IPS DF 19.7 (cell line): ENCODE data around the gene RASGRP4.

ENCODE experiments used
- DNase-seq: peaks from one replicate; pipeline ENCODE4 v3.0.0-alpha.2; 2013; ENCODE audit warnings: low read depth, low spot score

The RASGRP4 gene

DNA sequence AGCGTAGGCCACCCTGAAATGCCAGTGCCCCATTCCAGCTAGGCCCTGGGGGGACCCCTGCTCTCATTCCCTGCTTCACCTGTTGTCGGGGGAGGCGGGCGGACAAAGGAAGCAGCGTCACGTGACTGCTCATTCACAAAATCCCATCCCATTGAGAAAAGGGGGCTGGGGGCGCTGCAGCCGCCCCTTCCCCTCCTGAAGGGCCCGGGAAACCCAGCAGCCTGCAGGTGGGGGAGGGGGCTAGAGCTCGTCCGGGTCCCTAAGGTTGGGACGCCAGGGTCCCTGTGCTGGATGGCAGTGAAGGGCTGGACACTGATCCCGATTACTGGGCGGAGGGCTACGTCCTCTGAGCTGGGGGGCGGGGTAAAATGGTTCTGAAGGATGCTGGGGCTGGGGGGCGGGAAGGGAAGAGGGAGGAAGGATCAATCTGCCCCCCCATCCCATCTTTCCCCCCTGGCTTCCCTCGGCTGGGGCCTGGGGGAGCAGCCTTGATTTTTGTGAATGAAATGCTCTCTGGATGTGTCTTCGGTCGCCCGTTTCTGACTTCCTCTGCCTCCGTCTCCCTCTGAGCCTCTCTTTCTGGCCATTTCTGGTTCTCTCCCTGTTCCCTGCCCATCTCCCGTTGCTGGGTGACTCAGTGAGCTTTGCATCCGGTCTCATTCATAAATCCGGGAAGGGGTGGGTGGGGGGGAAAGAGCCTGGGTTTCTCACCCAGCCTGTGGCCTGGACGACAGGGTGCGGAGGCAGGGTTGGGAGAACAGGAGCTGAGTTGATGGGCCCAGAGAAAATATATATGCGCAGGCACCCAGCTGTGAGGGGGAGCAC lies 36.7 kb downstream of the RASGRP4 start:
- no peak for DNase-seq

DNA sequence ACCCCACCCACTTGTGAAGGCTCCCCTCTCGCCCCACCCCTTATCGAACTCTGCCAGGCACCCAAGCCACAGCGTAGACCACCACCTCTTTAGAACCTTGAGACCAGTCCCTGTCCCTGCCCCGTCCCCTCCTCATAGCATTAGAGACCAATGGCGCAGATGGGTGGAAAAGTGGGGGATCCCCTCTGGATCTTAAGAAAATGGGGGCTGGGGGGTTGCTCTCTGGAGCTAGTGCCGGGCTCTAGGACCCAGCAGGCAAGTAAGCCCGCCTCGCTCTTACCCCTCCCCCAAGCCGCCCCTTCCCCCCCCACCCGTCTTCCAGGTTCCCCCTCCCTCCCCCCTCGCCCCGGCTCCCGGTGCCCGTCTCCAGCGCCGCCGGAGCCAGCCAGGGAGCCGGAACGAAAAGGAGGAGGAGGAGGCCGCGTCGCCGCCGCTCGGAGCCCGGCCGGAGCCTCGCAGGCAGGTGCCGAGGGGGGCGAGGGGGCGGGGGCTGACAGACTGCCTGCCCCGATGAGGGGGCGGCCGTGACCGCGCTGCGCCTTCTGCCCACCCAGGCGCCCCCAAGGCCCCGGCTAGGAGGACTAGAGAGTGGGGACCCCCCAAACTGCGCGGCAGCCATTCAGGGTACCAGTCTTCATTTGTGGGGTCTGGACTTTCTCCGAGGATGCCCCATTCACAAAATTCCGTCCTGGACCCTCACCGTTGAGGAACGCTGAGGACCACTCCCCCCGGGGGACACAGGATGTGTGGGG lies 37.5 kb downstream of the RASGRP4 start, which contains the start of gene SPRED3:
TSS of gene SPRED3 (plus strand) at position 349 of the 752 bp plus-strand sequence. CDS start 1,606 bp downstream, outside the sequence.
- no peak for DNase-seq

DNA sequence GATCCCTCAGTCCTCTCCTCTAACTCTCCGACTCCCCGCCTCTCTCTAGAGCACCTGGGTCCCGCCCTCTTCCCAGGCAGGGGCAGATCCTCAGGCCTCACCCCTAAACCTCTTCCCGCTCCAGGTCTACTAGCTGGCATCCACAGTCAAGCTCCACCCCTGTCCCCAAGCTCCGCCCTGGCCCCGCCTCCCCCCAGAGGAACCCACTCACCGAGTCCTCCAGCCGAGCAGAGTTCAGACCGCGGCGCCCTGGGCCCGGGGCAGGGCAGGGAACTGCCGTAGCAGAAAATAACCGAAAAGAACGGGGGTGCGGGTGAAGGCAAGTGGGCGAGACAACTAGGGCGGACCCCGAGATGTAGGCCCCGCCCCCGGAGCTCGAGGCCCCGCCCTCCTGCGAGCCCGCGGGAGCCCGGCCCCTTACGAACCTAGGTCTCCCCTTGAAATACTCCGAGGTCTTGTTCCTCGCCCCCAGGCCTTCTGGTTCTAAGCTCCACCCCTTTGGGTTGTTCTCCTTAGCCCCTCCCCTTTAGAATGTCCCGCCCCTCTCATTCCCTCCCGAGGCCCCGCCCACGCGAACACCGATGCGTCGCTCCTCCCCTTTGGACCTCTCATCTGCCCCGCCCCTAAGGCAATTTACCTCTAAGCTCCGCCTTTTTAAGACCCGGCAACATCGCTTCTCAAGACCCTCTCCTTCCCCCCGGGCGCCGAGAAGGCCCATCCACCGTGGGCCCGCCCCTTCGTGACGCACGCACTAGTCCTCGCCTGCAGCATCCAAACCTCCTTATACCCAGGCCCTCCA lies 38.3 kb downstream of the RASGRP4 start, which contains the start of gene GGN:
TSS of gene GGN (minus strand) at position 485 of the 799 bp plus-strand sequence. CDS start 773 bp downstream, outside the sequence.
- DNase-seq = peak; percentile 80

DNA sequence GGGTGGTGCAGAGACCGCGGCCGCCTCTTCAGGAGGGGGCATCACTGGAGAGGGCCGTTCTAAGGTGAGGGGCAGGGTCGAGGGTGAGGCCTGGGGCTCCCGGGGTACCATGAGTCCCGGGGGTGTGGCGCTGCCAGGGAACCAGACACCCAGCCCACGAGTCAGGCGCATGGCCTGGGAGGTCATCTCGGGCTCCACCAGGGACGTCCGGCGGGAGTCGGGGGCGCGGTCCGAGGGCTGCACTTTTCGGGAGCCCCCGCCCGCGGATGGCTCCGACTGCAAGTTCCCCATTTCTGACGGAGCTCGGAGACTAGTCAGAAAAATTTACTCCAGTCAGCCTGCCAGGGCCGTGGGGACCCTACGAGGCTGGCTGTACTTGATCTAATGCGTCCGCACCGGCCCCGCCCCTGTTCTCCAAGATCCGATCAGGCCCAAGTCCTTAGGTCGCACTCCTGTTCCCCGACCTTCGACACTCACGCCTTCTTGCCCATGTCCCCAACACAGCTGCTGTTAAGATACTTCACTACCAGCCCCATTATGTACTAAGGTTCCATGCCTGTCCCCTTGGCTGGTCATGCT lies 39.0 kb downstream of the RASGRP4 start:
- DNase-seq = no peak

DNA sequence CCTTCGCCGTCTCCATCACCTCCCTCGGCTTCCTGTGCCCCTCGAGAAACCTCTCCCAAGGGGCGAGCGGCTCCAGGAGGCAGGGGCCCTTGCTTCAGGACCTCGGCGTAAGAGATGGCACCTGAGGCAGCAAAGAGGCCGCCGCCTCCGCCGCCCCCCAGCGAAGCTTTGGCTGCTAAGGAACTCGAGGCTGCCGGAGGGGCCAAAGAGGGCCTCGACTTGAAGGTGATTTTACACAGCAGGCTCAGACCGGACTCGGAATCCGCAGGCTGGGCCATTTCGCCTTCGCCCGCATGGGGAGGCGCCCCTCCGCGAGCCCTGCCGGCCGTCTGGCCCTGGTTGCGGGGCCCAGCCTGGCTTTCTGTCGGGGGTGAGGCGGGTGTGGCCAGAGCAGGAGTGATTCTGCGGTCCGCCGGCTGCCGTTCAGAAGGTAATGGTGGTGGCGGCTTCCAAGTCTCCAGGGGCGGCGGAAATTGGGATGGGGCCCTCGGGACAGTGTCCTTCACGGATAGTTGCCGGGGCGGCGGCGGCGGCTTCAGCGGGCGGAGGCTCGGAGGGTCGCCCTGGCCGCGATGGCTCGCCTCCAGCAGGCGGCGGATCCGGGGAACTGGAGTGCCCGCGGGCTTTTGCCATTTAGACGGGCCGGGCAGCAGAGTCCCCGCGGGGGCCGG lies 39.6 kb downstream of the RASGRP4 start:
- DNase-seq = no peak

DNA sequence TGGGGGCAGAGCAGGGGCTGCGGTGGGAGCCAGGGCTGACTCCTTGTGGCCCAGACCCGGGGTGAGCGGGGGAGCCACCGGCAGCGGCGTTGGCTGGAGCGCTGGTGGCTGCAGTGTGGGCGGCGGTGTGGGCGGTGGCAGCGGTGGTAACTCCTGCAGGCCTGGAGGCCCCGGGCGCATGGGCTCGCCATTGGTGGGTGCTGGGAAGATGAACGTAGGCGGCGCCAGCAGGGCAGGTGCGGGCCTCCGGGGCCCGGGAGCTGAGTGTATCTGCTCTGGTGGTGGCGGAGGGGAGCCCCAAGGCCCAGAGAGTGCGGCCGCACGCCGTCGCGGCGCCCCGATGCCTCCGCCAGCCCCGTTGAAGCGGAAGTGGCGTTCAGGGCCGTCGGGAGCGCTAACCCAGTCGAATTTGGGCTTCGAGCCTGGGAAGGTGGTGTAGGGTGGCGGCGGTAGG lies 40.2 kb downstream of the RASGRP4 start:
- DNase-seq = no peak

DNA sequence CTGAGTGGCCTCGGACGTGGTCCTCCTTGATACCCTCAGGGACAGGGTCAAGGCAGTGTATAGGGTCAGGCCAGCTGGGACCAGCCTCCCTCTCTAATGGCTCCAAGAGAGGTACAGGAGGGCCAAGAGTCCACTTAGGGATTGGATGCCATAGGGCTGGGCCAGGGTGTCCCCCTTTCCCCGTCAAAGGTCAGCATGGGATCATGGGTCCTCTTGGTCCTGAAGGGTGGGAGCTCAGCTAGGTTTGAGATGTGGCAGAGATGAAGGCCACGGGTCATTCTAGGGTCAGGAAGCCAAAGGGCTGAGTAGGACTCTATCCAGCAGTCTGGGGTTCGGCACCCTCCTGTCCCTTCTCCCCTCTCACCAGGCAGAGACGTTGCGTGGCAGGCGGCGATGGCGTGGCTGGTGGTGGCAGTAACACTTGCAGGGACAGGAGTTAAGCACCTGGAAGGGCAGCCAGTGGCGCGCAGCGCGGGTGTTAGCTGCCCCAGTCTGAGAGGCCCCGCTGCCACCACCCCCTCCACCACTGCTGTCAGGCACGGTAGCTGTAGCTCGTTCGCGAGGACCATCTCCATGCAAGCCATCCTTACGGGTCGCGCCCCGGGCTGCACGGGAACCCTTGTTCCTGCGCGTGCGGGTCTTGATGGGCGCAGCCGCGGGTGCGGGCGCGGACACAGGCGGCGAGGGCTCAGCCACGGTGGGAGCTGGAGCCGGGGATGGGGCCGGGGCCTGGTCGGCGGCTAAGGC lies 40.8 kb downstream of the RASGRP4 start:
- no peak for DNase-seq

DNA sequence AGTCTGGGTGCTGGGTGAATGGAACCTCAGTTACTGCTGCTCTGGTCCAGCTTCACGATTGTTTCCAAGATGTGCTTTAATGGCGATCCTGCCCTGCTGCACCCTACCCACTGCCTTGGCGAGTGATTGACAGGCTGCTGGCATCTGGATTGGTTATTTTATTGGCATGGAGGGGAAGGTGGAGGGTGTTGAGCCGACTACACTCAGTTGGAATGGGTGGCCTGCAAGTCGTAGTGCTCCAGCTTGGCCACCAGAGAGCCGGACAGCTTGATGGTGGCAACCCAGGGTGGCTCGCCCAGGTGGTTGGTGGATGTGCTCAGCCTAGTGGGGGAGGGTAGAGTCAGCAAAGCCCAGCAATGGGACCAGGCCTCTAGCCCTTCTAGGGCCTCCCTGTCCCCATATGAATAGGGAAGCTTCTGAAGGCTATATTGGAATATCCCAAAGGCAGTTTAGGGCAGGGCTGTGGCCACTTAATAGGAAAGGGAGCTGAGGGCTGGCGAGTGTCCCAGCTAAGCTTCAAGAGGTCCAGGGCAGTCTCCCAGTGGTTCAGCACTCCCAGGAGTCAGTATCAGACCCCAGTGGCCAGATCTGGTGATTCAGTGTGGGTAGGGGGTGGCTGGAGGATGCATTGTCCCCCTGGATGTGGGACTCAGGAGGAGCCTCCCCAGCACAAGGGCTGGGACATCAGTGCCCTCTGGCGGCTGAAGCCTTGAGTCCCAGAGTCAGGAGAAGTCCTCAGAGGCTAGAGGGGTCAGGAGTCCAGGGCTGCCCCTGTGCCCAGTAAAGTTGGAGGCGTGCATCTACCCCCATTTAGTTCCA lies 41.6 kb downstream of the RASGRP4 start:
- no peak for DNase-seq

DNA sequence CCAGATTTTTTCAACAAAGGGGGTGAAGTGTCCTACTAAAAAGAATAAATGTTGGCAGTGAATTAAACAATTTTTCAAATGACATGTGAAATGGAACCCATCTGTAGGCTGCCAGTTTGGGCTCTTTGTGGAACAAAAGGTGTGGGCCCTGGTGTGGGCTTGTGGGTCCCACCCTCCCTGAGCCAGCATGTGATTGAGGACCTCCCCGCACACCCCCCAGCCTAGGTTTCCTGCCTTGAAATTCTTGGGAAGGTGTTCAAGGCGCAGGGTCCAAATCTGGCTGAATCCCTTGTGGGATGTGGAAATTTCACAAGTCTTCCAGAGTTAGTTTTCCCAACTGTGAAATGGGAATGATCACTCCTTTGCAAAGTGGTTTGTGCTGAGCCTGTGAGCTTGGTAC lies 42.3 kb downstream of the RASGRP4 start:
- no peak for DNase-seq

DNA sequence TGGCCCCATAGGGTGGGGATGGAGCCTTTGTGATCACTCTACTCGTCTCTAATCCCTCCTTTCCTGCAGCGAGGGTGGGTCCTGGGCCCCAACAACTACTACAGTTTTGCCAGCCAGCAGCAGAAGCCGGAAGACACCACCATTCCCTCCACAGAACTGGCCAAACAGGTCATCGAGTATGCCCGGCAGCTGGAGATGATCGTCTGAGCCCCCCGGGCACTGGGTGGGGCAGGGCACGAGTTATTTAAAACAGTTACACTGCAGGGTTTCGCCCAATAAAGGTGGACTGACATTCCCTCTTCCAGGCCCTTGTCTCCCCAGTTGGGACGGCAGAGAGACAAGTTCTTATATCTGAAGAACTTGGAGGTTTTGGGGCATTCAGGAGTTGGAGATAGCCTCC lies 42.8 kb downstream of the RASGRP4 start:
- DNase-seq = no peak

DNA sequence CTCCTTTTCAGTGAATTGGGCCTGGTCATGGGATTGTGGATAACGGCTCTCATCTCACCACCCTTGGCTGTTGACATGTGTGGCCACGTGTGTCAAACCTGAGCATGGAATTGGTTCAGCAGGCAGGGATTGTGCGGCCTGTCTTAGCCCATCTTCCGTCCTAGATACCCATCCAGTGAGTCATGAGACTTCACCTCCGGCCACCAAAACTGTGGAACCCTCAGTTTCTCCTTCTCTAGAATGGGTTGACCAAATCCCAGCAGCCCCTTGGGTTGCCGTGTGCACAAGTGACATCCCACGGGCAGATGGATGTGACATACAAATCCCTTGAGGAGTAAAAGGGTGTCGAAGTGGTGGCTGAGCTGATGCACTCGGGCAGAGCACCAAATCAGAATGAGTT lies 44.9 kb downstream of the RASGRP4 start:
- DNase-seq = no peak

DNA sequence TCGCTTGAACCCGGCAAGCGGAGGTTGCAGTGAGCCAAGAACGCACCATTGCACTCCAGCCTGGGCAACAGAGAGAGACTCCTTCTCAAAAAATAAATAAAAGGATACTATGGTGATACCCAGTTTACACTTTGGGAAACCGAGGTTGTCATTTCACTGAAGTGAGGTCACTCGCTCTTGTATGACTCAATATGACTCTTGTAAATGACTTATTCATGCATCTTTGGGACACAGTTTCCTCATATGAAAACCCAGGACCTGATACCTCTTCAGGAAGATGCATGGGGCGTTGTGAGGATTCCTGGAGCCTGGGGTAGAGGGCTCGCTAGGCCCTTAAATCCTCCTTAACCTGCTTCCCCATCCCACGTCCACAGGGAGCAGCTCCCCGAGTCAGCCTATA lies 47.2 kb downstream of the RASGRP4 start:
- no peak for DNase-seq

DNA sequence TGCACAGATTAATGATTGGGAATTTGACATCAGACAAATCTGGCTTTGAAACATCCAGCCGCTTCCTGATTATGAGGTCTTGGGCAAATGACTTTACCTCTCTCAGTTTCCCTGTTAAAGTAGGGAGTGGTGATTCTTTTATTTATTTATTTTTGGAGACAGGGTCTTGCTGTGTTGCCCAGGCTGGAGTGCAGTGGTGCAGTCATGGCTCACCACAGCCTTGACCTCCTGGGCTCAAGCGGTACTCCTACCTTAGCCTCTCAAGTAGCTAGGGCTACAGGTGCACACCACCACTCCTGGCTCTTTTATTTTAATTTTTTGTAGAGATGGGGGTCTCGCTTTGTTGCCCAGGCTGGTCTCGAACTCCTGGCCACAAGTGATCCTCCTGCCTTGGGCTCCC lies 49.0 kb downstream of the RASGRP4 start:
- no peak for DNase-seq

DNA sequence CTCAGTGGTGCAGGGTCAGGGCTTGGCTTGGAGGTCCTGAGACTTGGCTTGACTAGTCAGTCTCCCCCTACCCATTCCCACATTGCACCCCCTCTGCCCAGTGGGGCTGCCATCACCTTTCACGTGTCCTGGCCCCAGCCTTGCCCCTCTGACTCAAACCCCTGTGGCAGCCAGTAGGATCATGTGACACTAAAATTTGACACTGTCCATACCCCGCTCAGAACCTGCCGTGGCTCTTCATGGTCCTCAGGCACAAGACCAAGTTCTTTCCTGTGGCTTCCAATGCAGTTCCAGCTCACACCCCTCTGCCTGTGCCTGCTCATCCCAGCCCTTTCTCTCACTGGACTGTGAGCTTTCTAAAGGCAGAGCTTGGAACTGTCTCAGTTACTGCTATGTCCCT lies 49.4 kb downstream of the RASGRP4 start:
- no peak for DNase-seq

DNA sequence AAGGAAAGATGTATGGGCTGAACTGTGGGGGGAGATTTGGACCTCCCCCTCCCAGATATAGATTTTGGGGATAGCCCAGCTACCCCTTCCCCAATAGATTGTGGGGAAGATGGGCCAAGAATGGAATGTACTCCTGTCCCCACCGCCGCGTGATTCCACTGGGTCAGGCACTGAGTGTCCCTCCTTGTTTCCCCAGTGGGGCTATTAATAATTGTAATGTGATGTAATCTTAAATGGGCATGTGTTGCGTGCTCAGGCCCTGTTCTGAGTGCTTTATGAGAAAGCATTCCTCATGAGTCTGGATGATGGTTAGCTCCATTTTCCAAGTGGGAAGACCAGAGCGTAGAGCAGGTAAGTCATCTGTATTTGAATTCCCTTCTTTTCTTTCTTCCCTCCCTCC lies 50.3 kb downstream of the RASGRP4 start:
- no peak for DNase-seq

DNA sequence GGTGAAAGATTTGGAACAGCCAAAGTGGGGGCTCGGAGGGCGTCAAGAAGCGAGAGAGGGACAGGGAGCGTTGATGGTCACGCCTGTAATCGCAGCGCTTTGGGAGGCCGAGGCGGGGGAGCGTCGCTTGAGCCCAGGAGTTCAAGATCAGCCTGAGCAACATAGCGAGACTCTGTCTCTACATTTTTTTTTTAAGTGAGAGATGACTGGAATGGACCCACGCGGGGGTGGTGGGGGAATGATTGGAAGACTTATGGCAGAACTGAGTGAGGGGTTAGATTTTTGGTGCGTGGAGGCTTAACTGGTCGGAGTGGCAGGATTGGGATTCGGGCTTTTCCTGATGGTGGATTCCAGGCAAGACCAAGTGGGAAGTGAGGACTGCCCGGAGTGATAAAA lies 50.9 kb downstream of the RASGRP4 start:
- DNase-seq = no peak

DNA sequence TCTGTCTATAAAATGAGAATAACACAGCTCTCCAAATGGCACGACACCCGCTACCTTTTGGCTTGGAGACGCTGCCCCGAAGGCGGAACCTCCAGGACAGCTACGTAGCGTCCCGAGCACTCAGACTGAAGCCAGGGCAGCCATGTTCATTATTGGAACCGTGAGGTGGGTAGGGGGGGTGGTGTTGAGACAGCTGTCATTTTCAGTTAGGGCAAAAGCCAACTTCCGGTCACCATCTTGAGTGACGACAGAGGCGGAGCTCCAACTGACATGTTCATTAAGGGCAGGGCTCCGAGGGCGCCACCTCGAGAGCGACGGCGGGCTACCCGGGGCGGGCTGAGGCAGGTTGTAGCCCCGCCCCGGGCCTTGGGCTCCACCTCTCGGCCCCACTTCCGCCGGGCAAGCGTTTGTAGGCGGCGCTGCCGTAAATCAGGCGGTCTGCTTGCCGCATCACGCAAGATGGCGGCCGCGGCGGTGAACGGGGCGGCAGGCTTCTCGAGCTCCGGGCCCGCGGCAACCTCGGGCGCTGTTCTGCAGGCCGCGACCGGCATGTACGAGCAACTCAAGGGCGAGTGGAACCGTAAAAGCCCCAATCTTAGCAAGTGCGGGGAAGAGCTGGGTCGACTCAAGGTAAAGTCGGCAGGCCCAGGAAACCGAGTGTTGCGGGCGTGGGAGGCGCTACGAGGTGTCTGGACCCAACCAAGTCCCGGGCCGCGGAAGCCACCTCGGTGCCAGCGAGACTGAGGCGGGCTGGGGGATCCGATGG lies 51.5 kb downstream of the RASGRP4 start, which contains the start of gene PSMD8:
TSS of gene PSMD8 (plus strand) at position 240 of the 766 bp plus-strand sequence. CDS start at position 271, 31 bp downstream.
- peak; percentile 99 for DNase-seq

DNA sequence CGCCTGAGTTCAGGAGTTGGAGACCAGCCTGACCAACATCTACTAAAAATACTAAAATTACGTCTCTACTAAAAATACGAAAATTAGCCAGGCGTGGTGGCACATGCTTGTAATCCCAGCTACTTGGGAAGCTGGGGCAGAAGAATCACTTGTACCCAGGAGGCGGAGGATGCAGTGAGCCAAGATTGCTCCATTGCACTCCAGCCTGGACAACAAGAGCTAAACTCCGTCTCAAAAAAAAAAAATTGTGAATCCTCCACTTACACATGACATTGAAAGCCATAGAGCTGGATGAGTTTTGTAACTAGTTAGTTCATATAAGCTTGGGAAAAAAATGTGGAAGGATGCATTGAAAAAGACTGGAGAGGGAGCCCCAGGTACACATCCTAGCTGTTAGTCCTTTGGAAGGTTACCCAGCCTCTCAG lies 52.1 kb downstream of the RASGRP4 start:
- DNase-seq = no peak
